Erythroblast (primary cell): ENCODE results near the gene MEIKIN.

ENCODE experiments used
- DNase-seq, 2 experiments: peaks; one replicate each; lab custom pipeline; 2025; lab: John Stamatoyannopoulos, UW
- GATA1 ChIP-seq: IDR thresholded peaks from 2 replicates; pipeline ENCODE4 v1.6.1; 2011; ENCODE audit warnings: low read depth, mild to moderate bottlenecking, control low read depth, low read length, moderate library complexity
- POLR2A ChIP-seq: IDR thresholded peaks from 2 replicates; pipeline ENCODE4 v1.6.1; 2011; ENCODE audit warnings: mild to moderate bottlenecking, low read length

The MEIKIN gene

DNA sequence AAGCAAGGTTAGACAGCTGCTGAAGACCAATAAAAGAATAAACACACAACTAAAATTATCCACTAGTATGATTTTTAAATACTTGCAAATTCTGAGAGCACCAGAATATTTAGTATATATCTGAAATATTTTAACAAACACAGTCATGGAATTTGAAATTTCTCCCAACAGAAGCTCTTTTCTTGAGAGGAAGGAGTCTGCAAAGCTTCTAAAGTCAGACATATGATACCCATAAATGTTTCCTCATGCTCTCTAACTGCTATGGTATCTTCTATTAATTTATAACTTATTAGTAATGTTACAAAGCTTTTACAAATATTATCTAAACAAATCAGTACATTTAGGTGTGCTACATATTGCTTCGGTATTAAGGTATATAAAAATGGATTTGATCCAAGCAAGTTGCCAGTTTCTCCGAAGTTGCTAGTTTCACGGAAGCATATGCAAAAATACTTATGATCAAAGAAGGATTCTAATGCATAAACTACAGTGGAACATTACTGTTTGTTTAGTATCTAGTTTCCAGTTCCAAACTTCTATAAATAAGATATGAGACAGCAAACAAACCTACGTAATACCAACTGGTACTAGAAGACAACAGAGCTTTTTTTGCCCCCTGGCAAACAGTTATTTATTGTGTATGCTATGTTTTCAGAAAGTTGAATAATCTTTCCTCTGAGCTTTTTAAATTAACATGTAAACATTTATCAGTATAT lies 170.7 kb downstream of the MEIKIN start:
- TF ChIP-seq POLR2A: no peak
- TF ChIP-seq GATA1: no peak
- no peak for DNase-seq

- TF ChIP-seq GATA1: no peak
- TF ChIP-seq POLR2A: no peak
- no peak for DNase-seq
Measured at GRCh38 chr5:131773805-131774204, 171.7 kb downstream of the MEIKIN start.

DNA sequence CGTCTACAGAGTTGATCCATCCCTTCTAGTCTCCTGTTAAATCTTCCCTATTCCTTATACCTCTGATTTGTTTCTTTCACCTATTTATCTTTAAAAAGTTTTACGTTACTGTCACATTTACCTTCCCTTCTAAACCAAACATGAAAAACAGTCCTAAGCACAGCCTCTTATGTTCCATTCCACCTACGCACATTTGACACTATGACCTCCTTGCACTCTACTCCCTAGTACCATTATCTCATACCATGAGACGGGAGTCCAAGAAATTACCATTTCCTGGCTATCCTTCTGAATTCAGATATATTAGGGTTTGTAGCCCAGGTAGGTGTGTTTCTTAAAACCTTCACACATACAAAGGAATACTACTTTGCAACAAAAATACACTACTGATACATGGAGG lies 173.8 kb downstream of the MEIKIN start:
- no peak for DNase-seq

DNA sequence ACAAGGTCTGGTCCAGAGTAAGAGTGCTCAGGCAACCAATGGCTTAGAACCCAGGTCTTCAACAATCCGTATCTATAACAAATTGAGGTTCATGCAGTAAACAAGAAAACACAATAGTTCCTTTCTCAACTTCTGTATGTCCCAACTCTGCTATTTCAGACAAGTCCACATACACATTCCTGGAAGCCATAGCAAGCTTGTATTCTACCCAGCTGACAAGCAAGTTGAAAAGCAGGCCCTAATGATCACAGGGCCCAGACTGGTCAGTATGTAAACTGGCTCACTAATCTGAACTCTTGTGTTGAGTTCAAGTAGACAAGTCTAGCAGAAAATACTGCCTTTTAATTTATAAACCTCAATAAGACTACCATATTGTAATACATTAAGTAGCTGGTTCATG lies 175.5 kb downstream of the MEIKIN start:
- TF ChIP-seq GATA1: no peak
- no peak for TF ChIP-seq POLR2A
- DNase-seq: no peak

More for the DNA sequence above, 173.8 kb downstream of the MEIKIN start:
- no peak for TF ChIP-seq POLR2A
- TF ChIP-seq GATA1: no peak

- TF ChIP-seq GATA1: no peak
- DNase-seq: no peak
Measured at GRCh38 chr5:131769336-131769735, 176.1 kb downstream of the MEIKIN start.

DNA sequence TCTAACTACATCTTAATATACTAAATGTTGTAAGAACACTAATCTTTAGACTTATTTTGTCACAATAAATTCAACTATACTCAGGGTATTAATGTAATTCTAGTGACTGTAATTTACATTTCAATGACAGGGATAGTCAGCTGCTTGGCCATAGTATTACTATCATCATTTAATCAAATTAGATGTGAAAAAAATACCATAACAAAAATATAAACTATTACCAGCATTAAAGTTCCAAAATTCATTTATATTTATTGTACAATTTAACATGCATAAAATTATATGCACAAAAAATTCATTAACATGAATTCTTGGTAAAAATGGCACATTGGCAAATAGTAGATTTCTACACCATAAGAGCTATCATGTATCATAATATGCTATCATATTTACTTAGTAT lies 177.6 kb downstream of the MEIKIN start:
- DNase-seq: no peak
- no peak for TF ChIP-seq GATA1
- no peak for TF ChIP-seq POLR2A

DNA sequence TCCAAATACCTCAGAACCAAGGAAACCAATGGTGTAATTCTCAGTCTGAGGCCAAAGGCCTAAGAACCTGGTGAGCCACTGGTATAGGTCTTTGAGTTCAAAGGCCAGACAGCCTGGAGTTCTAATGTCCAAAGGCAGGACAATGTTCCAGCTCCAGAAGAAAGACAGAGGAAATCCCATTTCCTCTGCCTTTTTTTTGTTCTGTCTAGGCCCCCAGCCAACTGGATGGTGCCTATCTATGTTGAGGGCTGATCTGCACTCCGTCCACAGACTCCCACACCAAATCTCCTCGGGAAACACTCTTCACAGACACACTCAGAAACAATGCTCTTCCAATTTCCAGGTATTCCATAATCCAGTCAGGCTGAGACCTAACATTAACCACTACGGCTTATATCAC lies 178.8 kb downstream of the MEIKIN start:
- no peak for DNase-seq

DNA sequence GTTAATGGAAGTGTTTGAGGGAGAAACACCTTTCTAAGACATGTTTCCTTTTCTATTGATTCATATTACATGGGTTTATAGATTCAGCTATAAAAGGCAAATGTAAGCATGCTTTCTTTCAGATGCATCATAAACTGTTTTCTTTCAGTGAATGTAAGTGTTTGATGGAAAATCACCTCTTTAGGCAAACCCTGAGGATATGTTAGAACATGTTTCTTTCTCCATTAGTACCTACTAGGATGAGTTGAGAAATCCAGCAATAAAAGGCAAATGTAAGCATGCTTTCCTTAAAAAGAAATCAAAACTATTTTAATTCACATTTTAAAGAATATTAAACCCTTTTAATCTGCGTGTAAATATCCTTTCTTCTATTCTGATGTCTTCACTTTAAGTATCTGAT lies 180.2 kb downstream of the MEIKIN start:
- TF ChIP-seq GATA1: no peak
- TF ChIP-seq POLR2A: no peak
- DNase-seq: no peak

More for the DNA sequence above, 178.8 kb downstream of the MEIKIN start:
- TF ChIP-seq POLR2A (no peak), GATA1 (no peak)

GRCh38 chr5:131763968-131764367 lies 181.5 kb downstream of the MEIKIN start:
- TF ChIP-seq POLR2A (no peak), GATA1 (no peak)
- no peak for DNase-seq

- TF ChIP-seq GATA1 (no peak), POLR2A (no peak)
- DNase-seq: no peak
Measured at GRCh38 chr5:131760793-131761192, 184.7 kb downstream of the MEIKIN start.

DNA sequence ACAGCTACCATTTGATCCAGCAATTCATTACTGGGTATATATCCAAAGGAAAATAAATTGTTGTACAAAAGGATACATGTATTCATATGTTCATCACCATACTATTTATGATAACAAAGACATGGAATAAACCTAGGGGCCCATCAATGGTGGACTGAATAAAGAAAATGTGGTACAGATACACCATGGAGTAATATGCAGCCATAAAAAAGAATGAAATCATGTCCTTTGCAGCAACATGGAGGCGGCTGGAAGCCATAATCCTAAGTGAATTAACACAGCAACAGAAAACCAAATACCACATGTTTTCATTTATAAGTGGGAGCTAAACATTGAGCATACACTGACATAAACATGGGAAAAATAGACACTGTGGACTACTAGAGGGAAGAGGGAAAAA lies 185.8 kb downstream of the MEIKIN start:
- DNase-seq: no peak
- no peak for TF ChIP-seq POLR2A
- no peak for TF ChIP-seq GATA1

GRCh38 chr5:131758520-131758900 lies 187.0 kb downstream of the MEIKIN start:
- TF ChIP-seq GATA1: no peak
- DNase-seq: peak in 1 of 2 experiments; percentile 16

DNA sequence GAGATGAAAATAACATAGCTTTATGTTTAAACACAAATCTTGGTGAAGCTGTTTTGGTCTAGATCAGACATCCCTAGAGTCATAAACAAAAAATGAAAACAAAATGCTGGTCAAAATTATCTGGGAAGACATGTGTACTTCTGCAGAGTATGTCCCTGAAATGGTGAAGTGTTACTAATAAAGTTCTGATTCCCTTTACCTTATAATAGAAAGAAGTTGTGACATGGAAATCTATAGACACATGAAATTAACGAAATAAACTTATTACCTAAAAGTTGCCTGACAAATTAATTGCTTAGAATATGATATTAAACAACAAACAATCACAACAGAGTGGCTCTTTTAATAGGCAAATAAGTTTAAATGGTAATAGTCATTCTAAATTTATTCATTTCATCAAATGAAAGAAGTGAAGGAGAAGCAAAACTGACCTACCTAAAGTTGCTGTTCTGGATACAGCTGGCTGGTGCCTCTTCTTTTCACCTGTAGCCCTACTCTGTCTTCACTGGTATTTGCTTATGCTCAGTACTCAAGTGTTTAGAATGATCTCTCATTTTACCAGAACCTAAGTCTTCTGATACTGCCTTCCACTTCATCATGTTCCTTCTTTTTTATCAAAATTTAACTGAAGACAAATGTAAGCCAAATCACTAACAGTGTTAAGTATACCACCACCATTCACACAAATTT lies 187.5 kb downstream of the MEIKIN start:
- TF ChIP-seq GATA1 (no peak), POLR2A (no peak)
- no peak for DNase-seq
